Measurements from ENCODE around the gene VRK1. TPM values are rescaled to one million over a fixed set of nuclear protein-coding genes. Genes with fewer than 3 reads are reported as not detected.

The VRK1 gene
- total and polyA plus RNA-seq, 9 donors = 7.8 to 31.7 (median 16.9) TPM

DNA sequence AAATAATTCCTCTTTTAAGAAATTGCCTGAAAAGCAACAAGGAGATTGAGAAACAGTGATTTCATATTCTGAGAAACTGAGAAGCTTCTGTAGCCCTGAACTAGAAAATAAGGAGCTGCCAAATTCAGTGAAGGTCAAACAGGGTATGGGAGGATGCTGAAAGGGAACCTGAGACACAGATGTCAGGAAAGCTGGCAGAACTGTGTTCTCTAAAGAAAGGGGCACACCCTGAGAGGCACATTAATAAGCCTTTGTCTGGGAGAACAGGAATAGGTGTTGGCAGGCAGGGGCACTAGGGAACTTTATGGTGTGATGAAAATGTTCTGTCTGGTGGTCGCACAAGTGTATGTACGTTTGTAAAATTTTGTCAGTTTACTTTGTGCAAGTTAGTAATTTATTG is 29.6 kb downstream of the VRK1 start:
- no peaks in the 10 kb centered on the region for H3K27me3 ChIP-seq
- no peak overlapping the region for H3K4me3 ChIP-seq
- TF ChIP-seq EP300 (IDR thresholded peaks at IDR 0.05) = no peak
- H3K27ac ChIP-seq = no peak overlapping the region
- intact Hi-C loops (cut with DNase I) = no loop called here
- DNase-seq = no peak
- no peaks in the 10 kb centered on the region for H3K36me3 ChIP-seq
- H3K4me1 ChIP-seq (ENCODE audit: insufficient read depth) = no peaks in the 10 kb centered on the region
- 54 to 64% (median 63%) methylated on average over 2 of the region's 2 CpGs for WGBS, 3 donors
- H3K9me3 ChIP-seq = no peaks in the 10 kb centered on the region

DNA sequence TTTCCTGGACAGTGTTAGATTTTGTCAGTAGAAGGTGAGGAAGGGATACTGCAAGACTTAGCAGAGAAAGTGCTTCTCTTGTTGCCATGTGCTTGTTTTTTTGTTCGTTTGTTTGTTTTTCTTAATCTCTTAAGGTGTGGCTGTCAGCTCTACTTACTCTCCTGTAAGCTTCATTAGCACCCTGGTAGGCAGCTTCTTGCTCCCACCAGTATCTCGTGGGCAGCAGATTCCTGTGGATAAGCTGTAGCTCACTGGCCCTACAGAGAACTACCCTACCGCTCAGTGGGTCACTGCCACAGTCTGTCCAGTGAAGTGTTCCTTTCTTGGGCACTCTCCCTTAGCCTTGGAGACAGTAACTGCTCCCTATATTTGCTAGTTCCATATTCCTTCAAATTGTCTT is 30.1 kb downstream of the VRK1 start:
- intact Hi-C loops (cut with DNase I) = no loop called here
- WGBS, 3 donors = 66 to 75% (median 74%) methylated on average over 3 of the region's 3 CpGs
- no peak for DNase-seq
- Histone ChIP-seq H3K4me1 (ENCODE audit: insufficient read depth) (no peaks in the 10 kb centered on the region), H3K27ac (no peak overlapping the region), H3K27me3 (no peaks in the 10 kb centered on the region), H3K36me3 (no peaks in the 10 kb centered on the region), H3K9me3 (no peaks in the 10 kb centered on the region), H3K4me3 (no peak overlapping the region)
- TF ChIP-seq POLR2A (IDR thresholded peaks at IDR 0.05) (no peak), EP300 (IDR thresholded peaks at IDR 0.05) (no peak)
- TF ChIP-seq, protein P1, sequence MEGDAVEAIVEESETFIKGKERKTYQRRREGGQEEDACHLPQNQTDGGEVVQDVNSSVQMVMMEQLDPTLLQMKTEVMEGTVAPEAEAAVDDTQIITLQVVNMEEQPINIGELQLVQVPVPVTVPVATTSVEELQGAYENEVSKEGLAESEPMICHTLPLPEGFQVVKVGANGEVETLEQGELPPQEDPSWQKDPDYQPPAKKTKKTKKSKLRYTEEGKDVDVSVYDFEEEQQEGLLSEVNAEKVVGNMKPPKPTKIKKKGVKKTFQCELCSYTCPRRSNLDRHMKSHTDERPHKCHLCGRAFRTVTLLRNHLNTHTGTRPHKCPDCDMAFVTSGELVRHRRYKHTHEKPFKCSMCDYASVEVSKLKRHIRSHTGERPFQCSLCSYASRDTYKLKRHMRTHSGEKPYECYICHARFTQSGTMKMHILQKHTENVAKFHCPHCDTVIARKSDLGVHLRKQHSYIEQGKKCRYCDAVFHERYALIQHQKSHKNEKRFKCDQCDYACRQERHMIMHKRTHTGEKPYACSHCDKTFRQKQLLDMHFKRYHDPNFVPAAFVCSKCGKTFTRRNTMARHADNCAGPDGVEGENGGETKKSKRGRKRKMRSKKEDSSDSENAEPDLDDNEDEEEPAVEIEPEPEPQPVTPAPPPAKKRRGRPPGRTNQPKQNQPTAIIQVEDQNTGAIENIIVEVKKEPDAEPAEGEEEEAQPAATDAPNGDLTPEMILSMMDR (IDR thresholded peaks at IDR 0.05) = no peak

DNA sequence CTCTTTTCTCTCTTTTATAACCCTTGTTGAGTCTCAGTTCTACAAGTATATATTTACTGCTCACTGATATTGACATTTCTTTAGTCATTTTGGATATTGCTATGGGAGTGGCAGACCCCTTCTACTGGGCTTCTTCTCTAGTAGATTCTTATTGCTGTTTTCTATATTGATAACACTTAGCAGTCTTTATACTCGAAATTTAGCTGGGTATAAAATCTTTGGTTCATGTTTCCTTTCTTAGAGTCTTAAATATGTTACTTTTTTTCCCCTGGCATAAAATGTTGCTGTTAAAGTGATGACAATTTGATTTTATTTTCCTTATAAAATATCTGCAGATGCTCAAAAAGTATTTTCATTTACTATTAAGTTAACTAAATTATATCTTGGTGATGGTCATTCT is 32.6 kb downstream of the VRK1 start:
- Histone ChIP-seq H3K27ac (no peak overlapping the region), H3K36me3 (no peaks in the 10 kb centered on the region), H3K9me3 (no peaks in the 10 kb centered on the region), H3K27me3 (no peaks in the 10 kb centered on the region), H3K4me3 (no peak overlapping the region), H3K4me1 (ENCODE audit: insufficient read depth) (no peaks in the 10 kb centered on the region)
- TF ChIP-seq EP300 (IDR thresholded peaks at IDR 0.05) = no peak
- TF ChIP-seq, protein P1 (IDR thresholded peaks at IDR 0.05) = no peak
- no peak for DNase-seq
- intact Hi-C loops (cut with DNase I) = loop anchor here in 1 of 4 donors (5.0 kb wide), 1 partner anchor 1442 kb away; no protein-coding TSS in a partner anchor
- 94 to 100% (median 96%) methylated on average over 1 of the region's 1 CpG for WGBS, 3 donors

DNA sequence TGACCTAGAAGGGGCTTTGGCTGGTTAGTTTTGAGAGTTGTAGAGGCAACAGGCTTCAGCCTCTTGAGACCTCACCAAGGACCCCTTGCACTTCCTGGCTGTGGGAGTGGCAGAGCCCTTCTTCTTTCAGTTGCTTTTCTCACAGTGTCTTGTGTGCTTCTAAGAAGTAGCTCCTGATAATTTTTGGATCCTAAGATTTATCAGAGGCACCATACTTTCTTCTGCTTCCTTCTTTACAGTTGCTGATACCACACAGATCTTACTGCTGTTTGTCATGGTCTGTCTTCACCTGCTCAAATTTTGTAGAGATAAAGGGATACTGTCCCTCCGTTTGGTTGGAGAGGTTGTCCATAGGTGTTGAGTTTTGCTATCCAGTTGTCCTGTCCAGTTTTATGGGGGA is 33.8 kb downstream of the VRK1 start:
- 28 to 51% (median 34%) methylated on average over 1 of the region's 1 CpG for WGBS, 3 donors
- DNase-seq = no peak
- TF ChIP-seq, protein P1 (IDR thresholded peaks at IDR 0.05) = no peak
- TF ChIP-seq EP300 (IDR thresholded peaks at IDR 0.05) (no peak), POLR2A (IDR thresholded peaks at IDR 0.05) (no peak)
- Histone ChIP-seq H3K36me3 (no peaks in the 10 kb centered on the region), H3K4me3 (no peak overlapping the region), H3K27ac (no peak overlapping the region), H3K27me3 (no peaks in the 10 kb centered on the region), H3K4me1 (ENCODE audit: insufficient read depth) (no peaks in the 10 kb centered on the region), H3K9me3 (no peaks in the 10 kb centered on the region)
- intact Hi-C loops (cut with DNase I) = loop anchor here in 1 of 4 donors (5.0 kb wide), 1 partner anchor 1444 kb away; no protein-coding TSS in a partner anchor

DNA sequence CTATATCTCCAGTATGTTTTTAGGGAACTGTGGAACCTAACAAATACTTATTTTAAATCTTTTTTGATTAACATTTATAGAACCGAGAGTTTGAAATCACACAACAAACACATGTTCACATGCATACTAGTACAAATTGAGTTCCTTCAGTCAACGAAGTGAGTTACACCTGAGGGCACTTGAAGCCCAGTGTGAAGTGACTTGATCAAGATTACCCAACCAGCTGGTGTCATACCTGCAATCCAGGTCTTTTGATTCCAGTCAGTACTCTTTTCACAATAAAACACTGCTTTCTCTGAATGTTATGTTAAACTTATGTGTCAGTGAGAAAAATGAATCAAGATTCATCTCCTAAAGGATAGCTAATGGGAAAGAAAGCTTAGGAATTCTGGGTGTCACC is 35.2 kb downstream of the VRK1 start:
- Histone ChIP-seq H3K9me3 (no peaks in the 10 kb centered on the region), H3K4me1 (ENCODE audit: insufficient read depth) (no peaks in the 10 kb centered on the region), H3K27me3 (no peaks in the 10 kb centered on the region), H3K27ac (no peak overlapping the region), H3K4me3 (no peak overlapping the region), H3K36me3 (no peaks in the 10 kb centered on the region)
- TF ChIP-seq, protein P1 (IDR thresholded peaks at IDR 0.05) = no peak
- TF ChIP-seq POLR2A (IDR thresholded peaks at IDR 0.05) (no peak), EP300 (IDR thresholded peaks at IDR 0.05) (no peak)
- WGBS, 3 donors = 91 to 96% (median 93%) methylated on average over 2 of the region's 2 CpGs
- no peak for DNase-seq
- intact Hi-C loops (cut with DNase I) = loop anchor here in 1 of 4 donors (5.0 kb wide), 1 partner anchor 1445 kb away; no protein-coding TSS in a partner anchor

Data from ovary (tissue), 9 donors.